ENCODE results near the gene BRAP. TPM values are rescaled to one million over a fixed set of nuclear protein-coding genes. Genes with fewer than 3 reads are reported as not detected.
A peak's percentile ranks its signal among the peaks of the same experiment; 100 is the strongest.
"Not testable (repeated sequence)": the region's sequence is repeated elsewhere in the genome, so short reads cannot be mapped to it uniquely, and the experiment has no call there.

Gene BRAP
- polyA plus RNA-seq, 4 donors: 7.8 to 16.1 (median 8.7) TPM

GRCh38 chr12:111664499-111664898 lies 21.3 kb downstream of the BRAP start:
- Histone ChIP-seq H3K27me3 (ENCODE audit: control insufficient read depth in 3 of 3, insufficient read depth in 3 of 3, low read length in 3 of 3) (no peaks in the 10 kb centered on the region), H3K27ac (ENCODE audit: low read depth in 1 of 3, low read length in 2 of 3) (no peak overlapping the region), H3K4me1 (ENCODE audit: control insufficient read depth in 3 of 3, insufficient read depth in 2 of 3, low read depth in 1 of 3, low read length in 2 of 3) (no peaks in the 10 kb centered on the region), H3K9me3 (ENCODE audit: control insufficient read depth in 2 of 2, insufficient read depth in 1 of 2, low read depth in 1 of 2, low read length in 1 of 2) (no peaks in the 10 kb centered on the region), H3K36me3 (ENCODE audit: control insufficient read depth in 3 of 3, insufficient read depth in 2 of 3, low read depth in 1 of 3, low read length in 3 of 3) (peaks cover 12 to 49% (median 21%) of the 10 kb centered on the region in 3 donors), H3K4me3 (ENCODE audit: low read depth in 1 of 3, low read length in 3 of 3) (no peak overlapping the region)
- DNase-seq (no peak), FAIRE-seq (no peak)
- WGBS, 3 donors: 85 to 93% (median 93%) methylated on average over 5 of the region's 5 CpGs

- WGBS, 3 donors: 92 to 97% (median 95%) methylated on average over 4 of the region's 4 CpGs
- no peak overlapping the region for H3K4me3 ChIP-seq (ENCODE audit: low read depth in 1 of 3, low read length in 3 of 3)
- no peak overlapping the region for H3K27ac ChIP-seq (ENCODE audit: low read depth in 1 of 3, low read length in 2 of 3)
- H3K9me3 ChIP-seq (ENCODE audit: control insufficient read depth in 2 of 2, insufficient read depth in 1 of 2, low read depth in 1 of 2, low read length in 1 of 2): no peaks in the 10 kb centered on the region
- H3K36me3 ChIP-seq (ENCODE audit: control insufficient read depth in 3 of 3, insufficient read depth in 2 of 3, low read depth in 1 of 3, low read length in 3 of 3): peaks cover 6 to 56% (median 24%) of the 10 kb centered on the region in 3 donors
- no peak for FAIRE-seq
- no peak for DNase-seq
- H3K27me3 ChIP-seq (ENCODE audit: control insufficient read depth in 3 of 3, insufficient read depth in 3 of 3, low read length in 3 of 3): no peaks in the 10 kb centered on the region
- H3K4me1 ChIP-seq (ENCODE audit: control insufficient read depth in 3 of 3, insufficient read depth in 2 of 3, low read depth in 1 of 3, low read length in 2 of 3): no peaks in the 10 kb centered on the region
Observed at GRCh38 chr12:111656016-111656415, 29.7 kb downstream of the BRAP start.

DNA sequence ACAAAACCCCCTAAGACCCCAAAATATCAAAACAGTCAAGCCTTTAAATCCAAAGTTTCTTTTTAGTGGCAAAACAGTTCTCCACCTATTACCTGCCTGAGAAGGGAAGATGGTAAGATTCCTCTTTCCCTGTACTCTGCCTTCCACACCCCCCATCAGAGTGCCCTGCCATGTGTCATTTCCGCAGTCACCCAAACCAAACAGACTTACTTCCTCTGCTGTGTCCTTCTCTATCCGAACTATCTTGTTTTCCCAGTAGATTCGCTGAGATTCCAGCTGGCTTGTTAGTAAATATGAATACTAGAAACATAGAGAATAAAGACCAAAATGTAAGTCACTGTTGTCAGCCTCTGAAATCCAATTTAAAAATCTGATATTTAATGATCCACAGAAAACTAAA lies 30.4 kb downstream of the BRAP start:
- FAIRE-seq (no peak), DNase-seq (no peak)
- WGBS, 3 donors: 96 to 97% (median 97%) methylated on average over 3 of the region's 3 CpGs
- H3K27ac ChIP-seq (ENCODE audit: low read depth in 1 of 3, low read length in 2 of 3): no peak overlapping the region
- no peak overlapping the region for H3K4me3 ChIP-seq (ENCODE audit: low read depth in 1 of 3, low read length in 3 of 3)
- H3K4me1 ChIP-seq (ENCODE audit: control insufficient read depth in 3 of 3, insufficient read depth in 2 of 3, low read depth in 1 of 3, low read length in 2 of 3): no peaks in the 10 kb centered on the region
- H3K36me3 ChIP-seq (ENCODE audit: control insufficient read depth in 3 of 3, insufficient read depth in 2 of 3, low read depth in 1 of 3, low read length in 3 of 3): peaks cover 6 to 58% (median 25%) of the 10 kb centered on the region in 3 donors
- H3K27me3 ChIP-seq (ENCODE audit: control insufficient read depth in 3 of 3, insufficient read depth in 3 of 3, low read length in 3 of 3): no peaks in the 10 kb centered on the region
- H3K9me3 ChIP-seq (ENCODE audit: control insufficient read depth in 2 of 2, insufficient read depth in 1 of 2, low read depth in 1 of 2, low read length in 1 of 2): no peaks in the 10 kb centered on the region

GRCh38 chr12:111653596-111653995 lies 32.2 kb downstream of the BRAP start:
- Histone ChIP-seq H3K27ac (ENCODE audit: low read depth in 1 of 3, low read length in 2 of 3) (no peak overlapping the region), H3K4me1 (ENCODE audit: control insufficient read depth in 3 of 3, insufficient read depth in 2 of 3, low read depth in 1 of 3, low read length in 2 of 3) (no peaks in the 10 kb centered on the region), H3K27me3 (ENCODE audit: control insufficient read depth in 3 of 3, insufficient read depth in 3 of 3, low read length in 3 of 3) (no peaks in the 10 kb centered on the region), H3K36me3 (ENCODE audit: control insufficient read depth in 3 of 3, insufficient read depth in 2 of 3, low read depth in 1 of 3, low read length in 3 of 3) (peaks cover 10 to 59% (median 25%) of the 10 kb centered on the region in 3 donors), H3K4me3 (ENCODE audit: low read depth in 1 of 3, low read length in 3 of 3) (no peak overlapping the region), H3K9me3 (ENCODE audit: control insufficient read depth in 2 of 2, insufficient read depth in 1 of 2, low read depth in 1 of 2, low read length in 1 of 2) (no peaks in the 10 kb centered on the region)
- WGBS, 3 donors: 84 to 89% (median 87%) methylated on average over 6 of the region's 6 CpGs
- FAIRE-seq: no peak
- DNase-seq: no peak

- FAIRE-seq; DNase-seq; H3K4me3 ChIP-seq (ENCODE audit: low read depth in 1 of 3, low read length in 3 of 3); H3K4me1 ChIP-seq (ENCODE audit: control insufficient read depth in 3 of 3, insufficient read depth in 2 of 3, low read depth in 1 of 3, low read length in 2 of 3); H3K27me3 ChIP-seq (ENCODE audit: control insufficient read depth in 3 of 3, insufficient read depth in 3 of 3, low read length in 3 of 3); H3K9me3 ChIP-seq (ENCODE audit: control insufficient read depth in 2 of 2, insufficient read depth in 1 of 2, low read depth in 1 of 2, low read length in 1 of 2); H3K27ac ChIP-seq (ENCODE audit: low read depth in 1 of 3, low read length in 2 of 3): not testable (repeated sequence)
- 93 to 94% (median 94%) methylated on average over 9 of the region's 9 CpGs for WGBS, 3 donors
- H3K36me3 ChIP-seq (ENCODE audit: control insufficient read depth in 3 of 3, insufficient read depth in 2 of 3, low read depth in 1 of 3, low read length in 3 of 3): peaks cover 10 to 54% (median 25%) of the 10 kb centered on the region in 3 donors
Observed at GRCh38 chr12:111652530-111652929, 33.2 kb downstream of the BRAP start.

DNA sequence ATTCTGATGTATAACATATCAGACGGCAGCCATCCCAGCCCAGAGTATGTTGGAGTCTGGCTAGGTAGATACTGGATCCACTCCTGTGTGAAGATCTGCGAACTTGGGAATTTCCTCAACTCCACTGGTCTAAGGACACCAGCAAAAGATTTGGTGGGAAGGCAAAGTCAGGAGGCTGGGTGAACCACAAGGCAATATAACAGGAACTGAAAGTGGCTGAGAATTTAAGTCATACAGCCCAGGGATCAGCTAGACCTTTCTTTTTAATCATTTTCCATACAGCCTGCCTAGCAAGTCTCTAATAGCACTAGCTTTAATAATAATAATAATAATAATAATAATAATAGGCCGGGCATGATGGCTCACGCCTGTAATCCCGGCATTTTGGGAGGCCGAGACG lies 34.8 kb downstream of the BRAP start:
- peaks cover 12 to 53% (median 17%) of the 10 kb centered on the region in 3 donors for H3K36me3 ChIP-seq (ENCODE audit: control insufficient read depth in 3 of 3, insufficient read depth in 2 of 3, low read depth in 1 of 3, low read length in 3 of 3)

GRCh38 chr12:111645433-111645832 lies 40.3 kb downstream of the BRAP start:
- Histone ChIP-seq H3K27ac (ENCODE audit: low read depth in 1 of 3, low read length in 2 of 3) (no peak overlapping the region), H3K36me3 (ENCODE audit: control insufficient read depth in 3 of 3, insufficient read depth in 2 of 3, low read depth in 1 of 3, low read length in 3 of 3) (peaks cover 13 to 46% (median 16%) of the 10 kb centered on the region in 3 donors), H3K9me3 (ENCODE audit: control insufficient read depth in 2 of 2, insufficient read depth in 1 of 2, low read depth in 1 of 2, low read length in 1 of 2) (no peaks in the 10 kb centered on the region), H3K27me3 (ENCODE audit: control insufficient read depth in 3 of 3, insufficient read depth in 3 of 3, low read length in 3 of 3) (no peaks in the 10 kb centered on the region), H3K4me3 (ENCODE audit: low read depth in 1 of 3, low read length in 3 of 3) (no peak overlapping the region), H3K4me1 (ENCODE audit: control insufficient read depth in 3 of 3, insufficient read depth in 2 of 3, low read depth in 1 of 3, low read length in 2 of 3) (peaks cover 0 to 13% (median 0%) of the 10 kb centered on the region in 3 donors)
- FAIRE-seq: no peak
- WGBS, 3 donors: 95 to 96% (median 96%) methylated on average over 5 of the region's 5 CpGs
- no peak for DNase-seq

More for the DNA sequence above, 34.8 kb downstream of the BRAP start:
- FAIRE-seq (no peak), DNase-seq (no peak)
- Histone ChIP-seq H3K4me1 (ENCODE audit: control insufficient read depth in 3 of 3, insufficient read depth in 2 of 3, low read depth in 1 of 3, low read length in 2 of 3) (no peaks in the 10 kb centered on the region), H3K9me3 (ENCODE audit: control insufficient read depth in 2 of 2, insufficient read depth in 1 of 2, low read depth in 1 of 2, low read length in 1 of 2) (no peaks in the 10 kb centered on the region), H3K27me3 (ENCODE audit: control insufficient read depth in 3 of 3, insufficient read depth in 3 of 3, low read length in 3 of 3) (no peaks in the 10 kb centered on the region), H3K4me3 (ENCODE audit: low read depth in 1 of 3, low read length in 3 of 3) (no peak overlapping the region), H3K27ac (ENCODE audit: low read depth in 1 of 3, low read length in 2 of 3) (no peak overlapping the region)
- 94 to 99% (median 95%) methylated on average over 7 of the region's 7 CpGs for WGBS, 3 donors

GRCh38 chr12:111643427-111643826 lies 42.3 kb downstream of the BRAP start:
- H3K4me1 ChIP-seq (ENCODE audit: control insufficient read depth in 3 of 3, insufficient read depth in 2 of 3, low read depth in 1 of 3, low read length in 2 of 3): peaks cover 0 to 13% (median 0%) of the 10 kb centered on the region in 3 donors
- no peaks in the 10 kb centered on the region for H3K27me3 ChIP-seq (ENCODE audit: control insufficient read depth in 3 of 3, insufficient read depth in 3 of 3, low read length in 3 of 3)
- H3K27ac ChIP-seq (ENCODE audit: low read depth in 1 of 3, low read length in 2 of 3): peak overlapping the region in 2 of 3 donors; percentile 8 to 55
- DNase-seq (peak; percentile 8 to 45), FAIRE-seq (no peak)
- H3K9me3 ChIP-seq (ENCODE audit: control insufficient read depth in 2 of 2, insufficient read depth in 1 of 2, low read depth in 1 of 2, low read length in 1 of 2): no peaks in the 10 kb centered on the region
- WGBS, 3 donors: 21 to 43% (median 39%) methylated on average over 3 of the region's 3 CpGs
- no peak overlapping the region for H3K4me3 ChIP-seq (ENCODE audit: low read depth in 1 of 3, low read length in 3 of 3)
- peaks cover 10 to 40% (median 14%) of the 10 kb centered on the region in 3 donors for H3K36me3 ChIP-seq (ENCODE audit: control insufficient read depth in 3 of 3, insufficient read depth in 2 of 3, low read depth in 1 of 3, low read length in 3 of 3)

Measured in small intestine (tissue), 7 donors.